Gastroesophageal sphincter (tissue), 3 donors: ENCODE data around the gene GRK7.

Experiments
- CTCF ChIP-seq, 4 experiments: fragments of 200-600 bp in 2 of 4; fragments of 450-650 bp in 2 of 4; sonication (generic) in 1 of 4; IDR thresholded peaks; one replicate each; pipeline ENCODE4 v1.5.1; 2017 to 2019; ENCODE audit warnings: antibody characterized with exemption in 4 of 4, mild to moderate bottlenecking in 2 of 4, moderate library complexity in 2 of 4
- EP300 ChIP-seq: sonication (generic); formaldehyde crosslinking; IDR thresholded peaks from one replicate; pipeline ENCODE4 v1.6.1; 2017; ENCODE audit warnings: antibody characterized with exemption, mild to moderate bottlenecking
- POLR2A ChIP-seq, 2 donors: fragments of 450-650 bp; IDR thresholded peaks; one replicate each; pipeline ENCODE4 v1.6.1; 2017; ENCODE audit warnings: antibody characterized with exemption in 2 of 2, mild to moderate bottlenecking in 2 of 2, moderate library complexity in 1 of 2
- POLR2AphosphoS5 ChIP-seq: sonication (generic); formaldehyde crosslinking; IDR thresholded peaks from one replicate; pipeline ENCODE4 v1.6.1; 2017; ENCODE audit warnings: antibody characterized with exemption

DNA sequence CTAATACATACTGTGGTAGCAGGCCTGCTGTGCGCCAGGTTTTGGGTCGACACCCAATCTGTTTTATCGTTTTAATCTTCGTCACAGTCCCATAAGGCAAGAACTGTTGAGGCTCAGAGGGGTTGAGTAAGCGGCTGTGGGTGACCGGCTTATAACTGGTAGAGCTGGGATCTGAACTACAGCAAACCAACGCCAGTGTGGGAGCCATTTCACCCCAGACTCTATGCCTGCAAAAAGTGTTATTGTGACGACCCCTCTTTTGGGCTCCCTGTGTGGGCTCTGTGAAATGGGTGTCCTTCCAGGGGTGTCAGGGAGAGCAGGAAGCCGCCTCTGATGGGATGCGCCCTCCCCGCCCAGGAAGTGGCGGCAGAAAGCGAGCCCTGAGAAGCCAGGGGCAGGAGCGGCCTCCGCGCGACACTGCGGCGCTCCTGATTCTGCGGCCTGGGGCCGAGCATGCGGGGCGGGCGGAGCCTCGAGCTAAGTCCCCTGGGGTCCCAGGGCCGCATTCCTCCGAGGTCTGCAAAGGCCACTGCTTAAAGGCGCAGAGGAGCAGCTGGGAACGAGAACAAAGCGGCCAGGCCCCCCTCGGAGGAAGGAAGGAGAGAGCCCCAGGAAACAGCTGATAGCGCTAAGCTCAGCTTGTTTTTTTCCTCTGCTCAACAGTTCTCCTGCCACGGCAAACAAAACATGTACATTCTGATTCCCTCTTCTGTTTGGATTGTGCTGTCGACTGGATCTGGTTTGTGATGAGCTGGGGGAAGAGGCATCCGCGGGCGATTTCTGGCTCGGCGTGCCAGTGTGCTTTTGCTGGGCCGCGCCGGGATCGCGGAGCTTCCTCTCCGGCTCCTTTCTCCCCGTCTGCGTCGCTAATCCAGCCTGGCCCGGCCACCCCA, 33.9 kb downstream of the GRK7 start:
- TF ChIP-seq CTCF (IDR thresholded peaks at IDR 0.05) (no peak), POLR2A (IDR thresholded peaks at IDR 0.05) (no peak), POLR2AphosphoS5 (no peak), EP300 (no peak)
